Tongue (tissue), 2 donors: ENCODE measurements around the gene TIE1. TPM values are rescaled to one million over a fixed set of nuclear protein-coding genes. Genes with fewer than 3 reads are reported as not detected.
A peak's percentile ranks its signal among the peaks of the same experiment; 100 is the strongest.

Experiments
- DNase-seq: peaks from one replicate; pipeline ENCODE4 v3.0.0-alpha.2; 2015
- total RNA-seq: library from RNA; depleted of rRNA; stranded (reverse); fragments of >200 nt; gene quantifications from one replicate; pipeline ENCODE4 v1.2.3, GENCODE V29; 2014

The TIE1 gene
- total RNA-seq, 1 donor from 2014 or later: 62.3 TPM

GRCh38 chr1:43312663-43313515 is 12.1 kb downstream of the TIE1 start:
- DNase-seq: no peak

GRCh38 chr1:43313771-43314170 is 13.0 kb downstream of the TIE1 start:
- no peak for DNase-seq

GRCh38 chr1:43314233-43314632 is 13.5 kb downstream of the TIE1 start:
- DNase-seq: no peak

GRCh38 chr1:43315481-43315880 is 14.7 kb downstream of the TIE1 start:
- DNase-seq: no peak

GRCh38 chr1:43315963-43316737 is 15.4 kb downstream of the TIE1 start:
- no peak for DNase-seq

GRCh38 chr1:43316738-43317520 is 16.1 kb downstream of the TIE1 start:
- DNase-seq: no peak

GRCh38 chr1:43317817-43318471 is 17.2 kb downstream of the TIE1 start:
- DNase-seq: no peak

GRCh38 chr1:43318831-43319230 is 18.0 kb downstream of the TIE1 start:
- no peak for DNase-seq

GRCh38 chr1:43319288-43319687 is 18.5 kb downstream of the TIE1 start:
- DNase-seq: no peak

GRCh38 chr1:43319766-43320165 is 19.0 kb downstream of the TIE1 start:
- DNase-seq: no peak

GRCh38 chr1:43321331-43321891 is 20.6 kb downstream of the TIE1 start:
- no peak for DNase-seq

GRCh38 chr1:43322506-43322905 is 21.7 kb downstream of the TIE1 start:
- DNase-seq: no peak

GRCh38 chr1:43324810-43325209 is 24.0 kb downstream of the TIE1 start:
- DNase-seq: no peak

GRCh38 chr1:43325381-43325780 is 24.6 kb downstream of the TIE1 start:
- no peak for DNase-seq

- DNase-seq: no peak
Measured at GRCh38 chr1:43327549-43328292, 26.9 kb downstream of the TIE1 start.

- peak; percentile 12 for DNase-seq
Measured at GRCh38 chr1:43329995-43330751, 29.4 kb downstream of the TIE1 start.

GRCh38 chr1:43331688-43332087 is 30.9 kb downstream of the TIE1 start:
- DNase-seq: no peak

GRCh38 chr1:43334453-43335205 is 33.8 kb downstream of the TIE1 start:
- DNase-seq: no peak

GRCh38 chr1:43337588-43337987 is 36.8 kb downstream of the TIE1 start, which contains the start of gene MPL:
Gene MPL (plus strand): TSS chr1:43337818. CDS start chr1:43337849, 31 bp downstream.
- DNase-seq: no peak
